Glomerular endothelial cell (primary cell): Measurements from ENCODE around the gene PLIN5. TPM values are rescaled to one million over a fixed set of nuclear protein-coding genes. Genes with fewer than 3 reads are reported as not detected.

Source experiments
- DNase-seq: peaks from one replicate; pipeline ENCODE4 v3.0.0-alpha.2; 2011; ENCODE audit warnings: low read depth, low spot score; ENCODE audit errors: extremely low read depth
- total RNA-seq: library from RNA; depleted of rRNA; stranded (reverse); fragments of >200 nt; gene quantifications from 2 replicates; pipeline ENCODE4 v1.2.3, GENCODE V29; 2015

The PLIN5 gene, protein sequence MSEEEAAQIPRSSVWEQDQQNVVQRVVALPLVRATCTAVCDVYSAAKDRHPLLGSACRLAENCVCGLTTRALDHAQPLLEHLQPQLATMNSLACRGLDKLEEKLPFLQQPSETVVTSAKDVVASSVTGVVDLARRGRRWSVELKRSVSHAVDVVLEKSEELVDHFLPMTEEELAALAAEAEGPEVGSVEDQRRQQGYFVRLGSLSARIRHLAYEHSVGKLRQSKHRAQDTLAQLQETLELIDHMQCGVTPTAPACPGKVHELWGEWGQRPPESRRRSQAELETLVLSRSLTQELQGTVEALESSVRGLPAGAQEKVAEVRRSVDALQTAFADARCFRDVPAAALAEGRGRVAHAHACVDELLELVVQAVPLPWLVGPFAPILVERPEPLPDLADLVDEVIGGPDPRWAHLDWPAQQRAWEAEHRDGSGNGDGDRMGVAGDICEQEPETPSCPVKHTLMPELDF
- total RNA-seq = 0.41 TPM in 1 of 2 replicates, not detected in the other

DNA sequence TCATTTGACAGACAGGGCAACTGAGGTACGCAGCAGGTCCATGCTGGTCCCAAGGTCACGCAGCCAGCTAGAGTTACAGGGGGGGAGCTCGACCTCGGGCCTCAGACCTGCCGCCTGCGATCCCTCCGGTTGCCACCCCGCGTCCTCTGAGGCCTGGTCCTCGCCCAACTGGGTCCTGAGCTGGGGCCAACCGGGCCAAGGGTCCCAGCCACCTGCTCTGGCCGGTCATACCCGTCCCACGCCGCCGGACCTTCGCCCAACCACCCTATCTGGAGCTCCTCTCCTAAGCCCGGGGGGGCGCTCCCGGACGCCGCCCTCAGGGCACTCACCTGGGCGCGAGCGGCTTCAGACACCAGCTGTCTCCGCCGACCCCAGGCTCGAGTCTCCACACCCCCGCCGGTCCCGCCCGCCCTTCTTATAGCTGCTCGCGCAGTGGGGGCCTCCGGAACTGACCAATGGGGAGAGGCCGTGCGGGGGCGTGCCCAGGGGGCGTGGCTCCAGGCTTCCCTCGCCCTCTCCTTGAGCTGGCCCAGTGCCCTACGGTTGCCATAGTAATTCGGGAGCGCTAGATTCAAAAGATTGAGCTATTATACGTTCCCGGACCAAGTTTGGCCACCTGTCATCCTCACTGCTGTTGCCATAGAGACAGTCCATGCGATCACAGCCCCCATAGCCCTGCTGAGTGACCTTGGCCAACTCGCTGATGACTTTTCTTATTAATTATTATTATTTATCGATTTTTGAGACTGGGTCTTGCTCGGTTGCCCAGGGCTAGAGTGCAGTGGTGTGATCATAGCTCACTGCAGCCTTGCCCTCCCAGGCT, at the start of gene PLIN5:
Gene PLIN5 (minus strand): TSS at position 389 of the 823 bp plus-strand sequence. CDS start 1,150 bp downstream, outside the sequence.
- DNase-seq = no peak

DNA sequence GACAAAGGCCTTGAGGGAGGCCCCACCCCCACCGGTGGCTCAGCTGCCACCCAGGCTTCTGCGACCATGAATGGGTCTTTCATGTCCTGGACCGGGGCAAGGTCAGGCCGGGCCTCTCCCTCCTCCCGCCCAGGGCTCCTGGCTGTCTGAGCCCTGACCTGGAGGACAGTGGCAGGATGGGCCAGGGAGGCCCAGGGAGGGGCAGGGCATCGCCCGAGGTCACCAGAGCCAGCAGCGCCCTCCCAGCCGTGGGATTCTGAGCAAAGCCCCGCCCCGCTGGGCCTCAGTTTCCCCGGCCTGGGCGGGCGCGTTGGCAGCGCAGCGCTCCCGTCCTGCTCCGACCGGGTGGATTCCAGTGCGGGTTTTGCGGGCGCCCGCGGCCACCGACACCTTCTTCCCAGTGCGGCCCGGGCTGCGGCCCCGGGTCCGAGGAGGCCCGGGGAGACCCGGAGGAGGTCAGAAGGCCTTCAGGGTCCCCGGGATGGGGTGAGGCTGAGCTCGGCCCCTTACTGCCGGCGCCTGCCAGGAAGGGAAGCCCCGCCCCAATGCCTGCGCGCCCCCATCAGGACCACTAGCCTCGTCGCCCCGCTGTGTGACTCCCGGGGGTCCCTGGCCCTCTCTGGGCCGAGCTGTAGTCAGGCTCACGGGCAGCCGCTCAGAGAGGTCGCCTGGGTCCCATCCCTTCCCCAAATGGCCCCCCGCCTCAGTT, 49.1 kb upstream of the PLIN5 start:
- DNase-seq = no peak

DNA sequence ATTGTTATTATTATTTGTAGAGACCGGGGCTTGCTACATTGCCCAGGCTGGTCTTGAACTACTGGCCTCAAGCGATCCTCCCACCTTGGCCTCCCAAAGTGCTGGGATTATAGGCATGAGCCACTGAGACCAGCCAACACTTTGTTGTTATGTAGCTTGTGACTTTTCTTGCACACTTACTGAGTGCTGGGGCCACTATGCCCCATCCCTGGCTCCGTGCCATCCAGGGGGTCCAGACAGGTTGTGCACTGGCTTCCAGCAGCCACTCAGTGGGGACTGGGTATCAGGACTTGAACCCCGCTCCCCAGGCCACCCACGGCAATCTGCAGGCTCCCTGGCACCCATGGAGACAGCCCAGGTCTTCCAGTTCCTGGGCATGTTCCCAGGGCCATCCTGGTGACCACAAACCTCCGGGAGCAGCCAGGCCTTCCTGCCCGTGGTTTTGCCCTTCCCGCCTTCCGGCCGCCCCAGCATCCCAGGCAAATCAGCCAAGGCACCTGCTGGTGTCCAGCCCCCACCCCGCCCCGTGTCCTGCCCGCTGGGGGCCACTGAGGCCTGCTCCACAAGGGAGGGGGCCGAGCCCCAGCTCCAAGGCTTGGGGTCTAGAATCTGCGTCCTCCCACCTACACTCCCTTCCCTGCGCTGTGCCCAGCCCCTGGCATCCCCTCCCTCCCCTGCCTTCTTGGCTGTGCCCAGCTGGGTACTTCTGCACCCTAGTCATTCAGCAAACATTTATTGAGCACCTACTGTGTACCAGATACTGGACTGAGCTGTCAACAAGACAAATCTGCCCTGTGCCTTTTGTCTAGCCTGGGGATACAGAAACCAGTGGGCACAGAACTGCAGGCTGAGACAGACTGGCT, 48.2 kb upstream of the PLIN5 start:
- DNase-seq = no peak

DNA sequence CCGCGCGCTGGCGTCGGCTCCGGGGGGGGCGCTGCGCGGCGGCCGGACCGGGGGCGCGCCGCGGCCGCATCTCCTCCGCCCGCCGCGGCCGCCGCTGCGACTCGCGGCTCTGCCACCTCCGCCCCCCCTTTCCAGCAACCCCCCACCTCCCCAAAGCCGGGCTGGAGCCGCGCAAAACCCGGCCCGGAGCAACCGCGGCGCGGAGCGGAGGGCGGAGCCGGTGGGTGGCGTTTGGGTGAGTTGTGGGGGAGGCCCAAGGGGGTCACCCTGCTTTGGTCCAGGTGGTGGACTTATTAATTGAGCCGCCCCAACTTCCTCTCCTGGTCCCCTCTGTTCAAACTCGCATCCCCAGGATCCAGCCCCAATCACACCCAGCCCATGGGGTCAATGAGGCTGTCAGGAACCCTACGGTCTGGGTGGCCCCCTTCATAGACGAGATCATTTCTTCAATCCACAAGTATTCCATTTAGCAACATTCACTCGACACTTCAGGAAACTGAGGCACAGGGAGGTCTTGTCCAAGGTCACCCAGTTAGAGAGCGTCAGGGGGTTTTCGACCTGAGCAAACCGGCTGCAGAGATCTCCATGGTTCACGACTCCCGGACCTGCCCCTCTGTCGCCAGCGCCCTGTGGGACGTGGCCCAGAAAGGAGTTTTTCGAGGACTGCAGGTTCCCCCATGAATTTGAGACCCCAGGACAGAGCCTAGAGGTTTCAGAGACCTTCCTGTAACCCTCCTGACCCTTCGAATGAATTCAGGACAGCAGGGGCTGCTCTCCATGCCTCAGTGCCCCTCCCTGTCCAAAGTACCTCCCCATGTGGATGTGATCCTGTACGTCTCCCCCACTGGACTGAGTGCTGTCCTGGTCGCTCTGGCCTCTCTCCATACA, 46.9 kb upstream of the PLIN5 start:
- DNase-seq = no peak

DNA sequence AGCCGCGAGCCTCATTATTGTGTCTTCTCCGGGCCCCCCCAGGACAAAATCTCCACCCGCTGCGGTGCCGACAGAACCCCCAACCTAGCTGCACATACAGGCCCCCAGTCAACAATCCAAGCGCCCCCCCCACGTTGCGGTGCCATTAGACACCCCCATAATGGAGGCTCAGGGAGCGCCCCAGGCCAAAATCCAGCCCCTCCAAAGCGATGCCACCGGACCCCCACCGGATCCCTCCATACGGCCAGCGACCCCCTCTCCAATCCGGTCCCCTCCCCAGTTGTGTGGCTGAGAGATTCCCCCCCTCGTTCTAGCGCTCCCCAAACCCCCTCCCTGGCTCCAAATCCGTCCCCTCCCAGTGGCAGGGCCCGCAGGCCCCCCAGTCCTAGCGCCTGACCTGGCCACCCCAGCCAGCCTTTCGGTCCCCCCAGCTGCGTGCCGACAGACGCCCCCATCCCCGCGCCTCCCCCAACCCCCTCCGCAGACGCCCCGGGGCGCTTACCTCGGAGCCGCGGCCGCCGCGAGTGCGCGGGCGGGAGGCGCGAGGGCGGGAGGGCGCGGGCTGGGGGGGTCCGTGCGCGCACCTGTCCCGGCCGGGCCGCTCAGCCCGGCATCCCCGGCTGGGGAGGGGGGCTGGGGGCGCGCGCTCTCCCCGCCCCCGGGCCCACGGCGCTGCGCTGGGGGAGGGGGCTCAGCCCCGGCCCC, 46.1 kb upstream of the PLIN5 start:
- DNase-seq = no peak

DNA sequence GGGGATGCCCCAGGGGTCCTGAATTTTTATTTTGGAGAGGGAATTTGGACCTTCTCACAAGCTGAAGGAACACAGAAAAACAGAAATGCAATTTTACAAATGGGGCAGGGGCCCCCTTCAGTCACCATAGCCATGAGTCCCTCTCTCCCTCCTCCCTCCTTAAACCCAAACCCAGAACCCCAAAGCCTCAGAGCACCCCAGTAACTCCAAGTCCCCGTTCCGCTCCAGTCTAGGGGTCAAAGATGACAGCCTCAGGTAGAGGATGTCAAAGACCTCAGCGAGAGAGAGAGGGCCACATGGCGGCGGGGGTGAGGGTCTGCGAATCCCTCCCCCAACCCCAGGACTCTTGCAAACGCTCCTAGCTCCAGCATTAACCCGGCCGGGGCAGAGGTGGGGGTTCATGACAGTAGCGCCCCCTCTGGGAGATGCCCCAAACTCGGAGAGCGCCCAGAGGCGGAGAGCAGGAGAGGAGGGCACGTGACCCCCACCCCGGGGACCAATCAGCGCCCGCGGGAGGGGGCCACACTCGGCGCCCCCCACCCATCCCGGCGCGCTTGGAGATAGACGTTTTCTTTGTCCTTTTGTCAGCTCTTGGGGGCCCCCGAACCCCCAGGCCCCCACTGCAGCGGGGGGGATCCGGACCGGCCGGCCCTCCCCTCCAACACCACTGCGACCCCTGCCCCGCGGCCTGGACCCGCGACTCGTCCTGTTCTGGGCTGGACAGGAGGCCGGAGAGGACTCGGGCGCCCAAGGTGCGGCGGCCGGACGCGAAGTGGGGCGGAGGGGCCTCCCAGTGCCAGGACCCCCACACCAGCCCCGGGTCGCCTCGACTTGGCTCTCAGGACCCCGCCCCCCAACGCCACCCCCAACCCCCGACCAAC, 45.2 kb upstream of the PLIN5 start:
- DNase-seq = no peak

DNA sequence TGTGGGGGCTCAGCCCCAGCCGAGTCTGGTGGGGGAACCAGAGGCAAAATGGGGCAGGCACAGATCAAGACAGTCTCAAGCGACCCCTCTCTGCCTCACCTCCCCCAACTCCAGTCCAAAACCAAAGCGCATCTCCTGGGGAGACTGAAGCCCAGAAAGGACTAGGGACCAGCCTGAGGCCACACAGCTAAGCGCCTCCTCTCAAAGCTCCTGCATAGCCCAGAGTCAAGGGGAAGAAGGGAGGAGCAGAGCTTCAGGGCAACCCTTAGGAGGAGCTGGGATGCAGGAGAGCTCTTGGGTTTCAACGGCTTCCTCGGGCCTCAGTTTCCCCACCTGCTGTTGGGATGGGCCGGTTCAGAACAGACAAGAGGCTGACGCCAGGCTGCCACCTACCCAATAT, 44.4 kb upstream of the PLIN5 start:
- no peak for DNase-seq

DNA sequence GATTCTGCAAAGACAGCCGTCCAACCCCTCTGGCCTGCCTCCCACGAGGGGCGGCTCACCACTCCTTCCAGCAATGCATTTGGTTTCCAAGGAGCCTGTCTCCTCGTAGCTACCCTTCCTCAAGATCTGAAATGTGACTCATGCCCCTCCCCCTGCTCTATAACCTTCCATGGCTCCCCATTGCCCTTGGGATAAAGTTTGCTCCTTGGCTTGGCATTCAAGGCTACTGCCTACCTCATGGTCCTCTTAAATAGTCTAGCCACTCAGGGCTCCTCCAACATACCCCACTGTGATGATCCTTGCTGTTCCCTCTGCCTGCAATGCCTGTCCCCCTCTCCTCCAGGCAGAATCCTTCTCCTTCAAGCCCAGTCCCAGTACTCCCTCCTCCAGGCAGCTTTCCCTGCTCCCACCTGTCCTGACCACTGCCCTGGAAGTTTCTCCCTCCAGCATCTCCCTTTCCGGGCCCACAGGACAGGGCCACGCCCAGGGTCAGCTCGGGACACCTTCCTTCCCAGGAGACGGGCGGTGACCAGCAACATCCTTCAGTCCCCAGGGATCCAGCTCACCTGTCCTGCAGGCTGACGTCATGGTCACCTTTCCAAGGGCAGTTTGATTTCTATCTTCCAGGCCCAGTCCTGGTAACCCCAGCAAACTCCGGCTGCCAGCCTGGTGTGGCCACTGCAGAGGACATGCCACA, 43.7 kb upstream of the PLIN5 start:
- no peak for DNase-seq

DNA sequence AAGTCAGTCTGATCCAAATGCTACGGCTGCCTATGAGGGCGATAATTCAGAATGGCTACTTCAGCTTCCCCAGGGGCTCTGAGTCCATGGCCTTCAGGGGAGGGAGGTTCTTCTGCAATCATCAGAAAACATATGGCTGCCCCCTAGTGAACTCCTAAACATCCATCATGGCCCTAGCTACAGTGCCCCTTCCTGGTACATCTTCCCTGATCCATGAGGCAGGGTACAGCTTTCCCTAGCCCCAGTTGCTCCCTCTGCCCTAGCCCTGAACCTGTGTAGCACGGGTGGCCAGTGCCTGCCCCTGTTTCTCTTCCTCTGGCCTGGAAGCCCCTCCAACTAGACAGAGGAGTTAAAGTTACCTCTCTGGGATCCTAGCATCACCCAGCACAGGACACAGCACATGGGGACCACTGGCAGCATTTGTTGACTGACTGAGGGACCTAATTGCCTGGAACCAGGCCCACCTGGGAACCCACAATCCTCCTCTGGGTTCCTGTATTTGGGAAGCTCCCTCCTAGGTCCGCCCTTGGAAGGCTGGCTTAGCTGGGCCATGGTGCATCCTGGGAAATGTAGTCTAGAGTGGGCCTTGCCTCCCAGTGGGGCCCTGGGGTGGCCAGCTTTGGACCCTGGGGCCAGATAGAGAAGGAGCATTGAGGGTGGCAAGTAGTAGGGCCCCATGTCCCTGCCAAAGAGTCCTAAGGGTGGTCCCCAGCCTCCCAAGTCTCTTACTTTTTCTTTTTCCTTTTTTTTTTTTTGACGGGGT, 42.2 kb upstream of the PLIN5 start:
- no peak for DNase-seq

DNA sequence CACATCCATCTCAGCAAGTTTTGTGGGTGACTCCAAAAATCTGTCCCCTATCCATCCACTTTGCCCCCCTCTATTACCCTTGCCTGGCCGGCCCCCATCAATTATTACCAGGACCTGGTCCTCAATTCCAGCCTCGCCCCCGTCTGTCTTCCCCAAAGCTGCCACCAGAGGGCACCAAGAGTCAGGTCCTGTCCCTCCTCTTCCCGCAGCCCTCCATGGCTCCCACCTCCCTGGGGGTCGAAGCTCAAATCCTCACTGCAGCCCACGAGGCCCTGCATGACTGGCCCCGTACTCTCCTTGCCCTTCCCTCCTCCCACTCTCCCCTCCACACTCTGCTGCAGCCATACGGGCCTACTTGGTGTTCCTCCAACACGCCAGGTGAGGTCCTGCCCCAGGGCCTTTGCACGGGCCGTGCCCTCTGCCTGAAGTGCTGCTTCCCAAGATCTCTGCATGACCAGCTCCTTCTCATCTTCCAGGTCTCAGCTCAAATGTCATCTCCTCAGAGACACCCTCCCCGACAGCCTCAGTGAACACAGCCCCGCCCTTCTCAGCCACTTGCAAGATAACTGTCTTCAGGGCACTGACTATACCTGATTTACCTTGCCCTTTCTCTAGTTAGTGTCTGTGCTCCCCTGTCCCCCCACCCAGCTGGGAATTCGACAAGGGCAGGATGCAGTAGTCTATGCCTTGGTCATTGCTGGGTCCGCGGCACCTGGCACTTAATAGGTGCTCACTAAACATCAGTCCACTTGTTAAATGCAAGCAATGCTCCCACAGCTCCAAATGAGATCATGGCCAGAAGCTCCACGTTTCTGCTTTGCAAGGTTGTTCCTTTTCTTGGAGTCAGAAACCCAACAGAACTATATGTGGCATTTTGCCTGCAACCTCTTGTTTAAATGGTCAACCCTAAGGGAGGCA, 41.3 kb upstream of the PLIN5 start:
- no peak for DNase-seq

DNA sequence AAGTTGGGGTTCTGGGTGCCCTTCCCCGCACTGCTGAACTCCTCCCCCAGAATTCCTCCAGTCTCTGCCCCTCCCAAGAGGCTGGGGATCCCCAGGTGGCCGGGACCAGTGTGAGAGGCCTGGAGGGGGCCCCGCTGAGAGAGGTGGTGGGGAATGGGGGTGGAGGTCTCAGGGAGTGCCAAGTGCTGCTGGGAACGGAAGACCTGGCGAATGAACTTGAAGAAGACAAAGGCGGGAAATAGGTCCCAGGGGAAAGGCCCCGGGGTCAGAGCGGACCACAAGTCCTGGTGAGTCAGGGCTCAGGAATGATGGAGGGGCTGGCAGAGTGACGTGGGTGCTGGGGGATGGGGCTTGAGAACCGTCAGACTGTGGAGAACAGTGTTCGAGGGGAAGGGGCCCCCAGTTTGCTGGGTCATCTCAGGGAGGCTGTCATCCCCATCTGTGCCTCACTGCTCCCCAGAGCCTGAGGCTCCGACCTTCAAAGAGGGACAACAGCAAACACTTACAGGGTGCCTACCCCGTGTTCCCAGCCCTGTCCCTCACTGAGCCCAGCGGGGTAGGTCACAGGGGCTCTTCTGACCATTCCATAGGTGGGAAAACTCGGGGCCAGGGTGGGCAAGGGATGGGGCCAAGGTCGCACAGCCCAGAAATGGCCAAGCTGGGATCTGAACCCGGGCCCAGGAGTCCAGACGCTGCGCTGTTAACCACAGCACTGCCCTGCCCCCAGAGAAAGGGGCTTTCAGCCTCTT, 40.4 kb upstream of the PLIN5 start:
- DNase-seq = peak; percentile 93

DNA sequence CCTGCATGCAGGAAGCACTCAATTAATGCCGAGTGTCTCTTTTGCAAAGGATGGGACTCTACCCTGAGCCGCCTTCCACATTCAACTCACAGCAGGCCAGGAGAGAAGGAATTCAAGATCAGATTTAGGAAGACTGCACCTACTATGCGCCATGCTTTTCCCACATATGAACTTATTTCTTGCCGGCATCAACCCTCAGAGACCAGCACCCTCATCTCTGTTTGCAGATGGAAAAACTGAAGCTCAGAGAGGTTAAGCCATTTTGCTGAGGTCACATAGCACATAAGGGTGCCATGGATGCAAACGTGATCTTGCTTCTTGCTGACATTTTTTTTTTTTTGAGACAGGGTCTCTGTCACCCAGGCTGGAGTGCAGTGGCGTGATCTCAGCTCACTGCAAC, 38.7 kb upstream of the PLIN5 start:
- no peak for DNase-seq

DNA sequence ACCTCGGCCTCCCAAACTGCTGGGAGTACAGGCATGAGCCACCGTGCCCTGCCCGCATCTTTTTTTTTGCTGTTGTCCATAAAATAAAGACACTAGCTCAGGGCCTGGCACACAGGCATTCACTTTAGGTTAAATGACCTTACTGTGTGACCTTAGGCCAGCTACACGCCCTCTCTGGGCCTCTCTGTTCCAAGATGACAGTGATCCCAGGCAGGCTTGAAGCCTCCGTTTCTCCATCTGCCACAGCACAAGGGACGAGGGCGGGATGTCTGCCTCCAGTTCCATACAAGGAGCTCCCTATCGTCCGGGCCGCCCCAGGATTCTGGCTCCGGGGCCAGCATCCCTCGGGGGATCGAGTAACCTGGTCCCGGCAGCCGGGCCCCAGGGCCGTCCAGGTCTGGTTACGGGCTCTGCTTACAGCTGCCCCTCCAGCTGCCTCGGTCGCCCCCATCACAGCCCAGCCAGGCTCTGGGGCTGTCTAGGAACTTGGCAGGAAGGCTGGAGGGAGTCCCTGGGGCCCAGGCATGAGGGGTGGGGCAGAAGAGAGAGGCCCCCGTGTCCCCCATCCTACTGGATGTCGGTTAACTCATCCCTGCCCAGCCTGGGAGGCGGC, 36.4 kb upstream of the PLIN5 start:
- no peak for DNase-seq

DNA sequence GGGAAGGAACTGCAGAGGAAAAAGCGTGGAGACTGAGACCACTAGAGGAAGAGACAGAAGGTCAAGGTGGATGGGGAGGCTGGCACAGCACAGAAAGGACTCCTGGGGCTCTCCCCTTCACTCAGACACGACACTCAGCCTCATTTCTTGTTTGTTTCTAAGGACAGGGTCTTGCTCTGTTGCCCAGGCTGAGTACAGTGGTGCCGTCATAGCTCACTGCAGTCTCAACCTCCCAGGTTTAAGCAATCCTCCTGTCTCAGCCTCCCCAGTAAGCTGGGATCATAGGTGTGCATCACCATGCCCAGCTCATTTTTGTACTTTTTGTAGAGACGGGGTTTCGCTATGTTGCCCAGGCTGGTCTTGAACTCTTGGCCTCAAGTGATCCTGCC, 35.9 kb upstream of the PLIN5 start:
- DNase-seq = no peak
